ENCODE measurements around the gene EPS15. TPM values are rescaled to one million over a fixed set of nuclear protein-coding genes. Genes with fewer than 3 reads are reported as not detected.

The EPS15 gene
- total and polyA plus RNA-seq, 12 donors: 31.7 to 180 (median 104) TPM

DNA sequence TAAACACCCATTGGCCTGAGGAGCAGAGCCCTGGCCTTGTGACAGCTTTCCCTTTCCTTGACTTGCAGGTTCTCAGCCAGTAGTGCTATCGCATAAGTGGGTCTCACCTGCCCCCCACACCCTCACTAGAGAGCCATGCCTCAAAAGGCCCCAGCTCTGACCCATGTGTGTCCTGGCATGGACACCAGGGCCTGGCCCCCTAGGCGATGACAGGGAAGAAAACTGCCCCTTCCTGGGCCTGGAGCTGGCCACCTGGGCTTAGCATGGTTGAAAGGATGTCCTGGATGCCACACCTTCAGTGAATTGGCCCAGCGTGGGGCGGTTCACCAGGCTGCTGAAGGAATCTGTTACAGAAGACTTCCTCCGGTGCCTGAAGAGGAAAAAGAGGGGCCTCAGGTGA, 207.2 kb downstream of the EPS15 start:
- intact Hi-C loops (cut with DNase I): no loop called here
- Histone ChIP-seq H3K4me1 (replicated peaks in 1 of 2) (peaks cover 13 to 24% of the 10 kb centered on the region in 2 donors), H3K27me3 (no peaks in the 10 kb centered on the region), H3K27ac (no peak overlapping the region), H3K36me3 (replicated peaks in 1 of 2) (no peaks in the 10 kb centered on the region), H3K4me3 (no peak overlapping the region), H3K9me3 (replicated peaks in 1 of 3) (no peaks in the 10 kb centered on the region)
- WGBS, 4 donors: 96 to 100% (median 98%) methylated on average over 3 to 5 of the region's 5 CpGs
- TF ChIP-seq, protein P1, sequence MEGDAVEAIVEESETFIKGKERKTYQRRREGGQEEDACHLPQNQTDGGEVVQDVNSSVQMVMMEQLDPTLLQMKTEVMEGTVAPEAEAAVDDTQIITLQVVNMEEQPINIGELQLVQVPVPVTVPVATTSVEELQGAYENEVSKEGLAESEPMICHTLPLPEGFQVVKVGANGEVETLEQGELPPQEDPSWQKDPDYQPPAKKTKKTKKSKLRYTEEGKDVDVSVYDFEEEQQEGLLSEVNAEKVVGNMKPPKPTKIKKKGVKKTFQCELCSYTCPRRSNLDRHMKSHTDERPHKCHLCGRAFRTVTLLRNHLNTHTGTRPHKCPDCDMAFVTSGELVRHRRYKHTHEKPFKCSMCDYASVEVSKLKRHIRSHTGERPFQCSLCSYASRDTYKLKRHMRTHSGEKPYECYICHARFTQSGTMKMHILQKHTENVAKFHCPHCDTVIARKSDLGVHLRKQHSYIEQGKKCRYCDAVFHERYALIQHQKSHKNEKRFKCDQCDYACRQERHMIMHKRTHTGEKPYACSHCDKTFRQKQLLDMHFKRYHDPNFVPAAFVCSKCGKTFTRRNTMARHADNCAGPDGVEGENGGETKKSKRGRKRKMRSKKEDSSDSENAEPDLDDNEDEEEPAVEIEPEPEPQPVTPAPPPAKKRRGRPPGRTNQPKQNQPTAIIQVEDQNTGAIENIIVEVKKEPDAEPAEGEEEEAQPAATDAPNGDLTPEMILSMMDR (IDR thresholded peaks at IDR 0.05): no peak
- TF ChIP-seq POLR2A (IDR thresholded peaks at IDR 0.05): no peak
- no peak for DNase-seq

DNA sequence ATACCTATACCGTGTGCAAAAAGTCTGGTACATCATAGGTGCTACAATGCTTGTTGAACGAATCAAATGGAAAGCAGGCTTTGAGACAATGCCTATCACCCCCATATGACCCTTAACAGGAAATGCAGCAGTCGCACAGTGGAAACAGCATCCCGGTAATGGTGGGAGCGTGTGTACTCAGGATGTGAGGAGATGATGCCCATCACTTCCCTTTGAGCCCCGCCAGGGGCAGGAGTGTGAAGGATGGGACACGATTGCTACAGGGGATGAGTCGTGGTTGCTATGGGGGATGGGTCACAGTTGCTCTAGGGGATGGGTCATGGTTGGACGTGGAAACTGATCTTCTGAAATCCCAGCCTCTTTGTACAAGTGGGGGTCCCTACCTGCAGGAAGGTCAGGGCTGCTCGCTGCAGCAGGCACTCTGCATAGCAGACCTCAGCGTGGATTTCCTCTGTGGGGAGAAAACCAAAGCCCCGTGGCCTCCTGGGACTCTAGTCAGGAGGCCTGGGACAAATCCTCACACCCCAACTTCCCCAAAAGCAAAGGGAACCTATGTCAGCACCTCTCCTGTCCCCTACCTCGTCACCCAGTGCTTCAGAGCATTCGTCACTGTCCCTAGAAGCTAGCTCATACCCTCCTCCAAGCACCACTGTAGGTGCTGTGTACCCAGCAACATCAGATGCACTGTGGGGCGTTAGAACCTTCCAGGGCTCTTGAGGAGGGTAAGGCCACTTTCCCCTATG, 208.0 kb downstream of the EPS15 start:
- no peak for DNase-seq
- WGBS, 4 donors: 68 to 75% (median 71%) methylated on average over 12 to 15 of the region's 15 CpGs

GRCh38 chr1:51309291-51309690, 209.8 kb downstream of the EPS15 start:
- WGBS, 4 donors: 91 to 97% (median 95%) methylated on average over 2 to 8 of the region's 8 CpGs
- no peak for TF ChIP-seq POLR2A (IDR thresholded peaks at IDR 0.05)
- TF ChIP-seq, protein P1 (IDR thresholded peaks at IDR 0.05): no peak
- DNase-seq: no peak
- intact Hi-C loops (cut with DNase I): no loop called here
- Histone ChIP-seq H3K9me3 (replicated peaks in 1 of 3) (no peaks in the 10 kb centered on the region), H3K4me3 (no peak overlapping the region), H3K4me1 (replicated peaks in 1 of 2) (peaks cover 7 to 10% of the 10 kb centered on the region in 2 donors), H3K27me3 (no peaks in the 10 kb centered on the region), H3K36me3 (replicated peaks in 1 of 2) (no peaks in the 10 kb centered on the region), H3K27ac (no peak overlapping the region)

More for the DNA sequence above, 208.0 kb downstream of the EPS15 start:
- Histone ChIP-seq H3K9me3 (replicated peaks in 1 of 3) (no peaks in the 10 kb centered on the region), H3K4me1 (replicated peaks in 1 of 2) (peaks cover 13 to 17% of the 10 kb centered on the region in 2 donors), H3K4me3 (no peak overlapping the region), H3K27me3 (no peaks in the 10 kb centered on the region), H3K36me3 (replicated peaks in 1 of 2) (no peaks in the 10 kb centered on the region), H3K27ac (no peak overlapping the region)
- intact Hi-C loops (cut with DNase I): no loop called here
- TF ChIP-seq, protein P1 (IDR thresholded peaks at IDR 0.05): no peak
- TF ChIP-seq POLR2A (IDR thresholded peaks at IDR 0.05): no peak

DNA sequence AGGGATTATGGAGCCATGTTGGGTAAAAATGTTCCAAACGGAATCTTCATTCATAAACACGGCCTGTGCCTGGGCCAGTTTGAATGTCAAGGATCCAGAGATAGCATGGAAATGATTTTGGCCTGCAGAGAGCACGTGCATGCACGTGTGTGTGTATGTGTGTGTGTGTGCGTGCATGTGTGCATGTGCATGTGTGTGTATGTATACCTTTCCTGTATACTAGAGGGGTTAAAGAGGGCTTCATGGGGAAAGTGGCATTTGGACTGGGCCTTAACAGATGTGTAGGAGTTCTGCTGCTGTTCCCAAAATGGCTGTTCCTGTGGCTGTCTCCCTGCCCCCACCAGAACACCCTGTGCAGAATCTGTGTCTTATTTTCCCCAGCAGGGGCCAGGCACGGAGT, 210.4 kb downstream of the EPS15 start:
- WGBS, 4 donors: 76 to 88% (median 82%) methylated on average over 6 of the region's 6 CpGs
- no peaks in the 10 kb centered on the region for H3K27me3 ChIP-seq
- H3K9me3 ChIP-seq (replicated peaks in 1 of 3): no peaks in the 10 kb centered on the region
- TF ChIP-seq, protein P1 (IDR thresholded peaks at IDR 0.05): no peak
- no peak for TF ChIP-seq POLR2A (IDR thresholded peaks at IDR 0.05)
- intact Hi-C loops (cut with DNase I): no loop called here
- peaks cover under 1 to 7% of the 10 kb centered on the region in 2 donors for H3K4me1 ChIP-seq (replicated peaks in 1 of 2)
- H3K4me3 ChIP-seq: no peak overlapping the region
- no peak for DNase-seq
- no peak overlapping the region for H3K27ac ChIP-seq
- no peaks in the 10 kb centered on the region for H3K36me3 ChIP-seq (replicated peaks in 1 of 2)

Data from adrenal gland (tissue), 12 donors.